ENCODE results near the gene CATSPER1. TPM values are rescaled to one million over a fixed set of nuclear protein-coding genes. Genes with fewer than 3 reads are reported as not detected.

Gene CATSPER1
- total RNA-seq, 4 donors from 2014 or later, result 0.12 TPM; not detected in 3

DNA sequence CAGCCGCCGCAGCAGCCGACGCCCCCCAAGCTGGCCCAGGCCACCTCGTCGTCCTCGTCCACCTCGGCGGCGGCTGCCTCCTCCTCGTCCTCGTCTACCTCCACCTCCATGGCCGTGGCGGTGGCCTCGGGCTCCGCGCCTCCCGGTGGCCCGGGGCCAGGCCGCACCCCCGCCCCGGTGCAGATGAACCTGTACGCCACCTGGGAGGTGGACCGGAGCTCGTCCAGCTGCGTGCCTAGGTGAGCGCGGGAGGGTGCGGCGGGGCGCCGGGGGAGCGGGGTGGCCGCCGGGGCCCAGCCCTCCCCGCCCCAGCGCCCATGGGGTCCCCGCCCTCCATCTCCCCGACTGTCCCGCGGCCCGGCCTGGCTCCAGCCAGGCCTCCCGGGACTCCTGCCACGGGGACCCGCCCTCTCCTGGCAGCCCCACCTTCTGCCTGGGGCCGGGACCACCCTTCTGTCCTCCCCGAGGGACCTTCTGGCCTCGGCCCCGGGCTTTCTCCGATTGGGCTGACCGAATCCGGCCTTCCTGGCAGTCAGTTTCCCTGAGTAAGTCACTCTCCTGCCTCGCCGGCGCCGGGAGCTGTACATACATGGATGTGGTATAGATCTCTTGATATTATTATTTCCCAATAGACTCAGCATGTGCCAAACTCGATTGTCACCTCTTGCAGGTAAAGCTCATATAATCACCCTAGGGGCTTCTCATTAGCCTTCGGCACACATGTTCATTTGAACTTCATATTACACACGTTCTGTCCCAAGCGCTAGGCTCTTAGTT is 44.5 kb upstream of the CATSPER1 start:
- Histone ChIP-seq H3K4me3 (peak overlapping the region; percentile 69 to 99), H3K4me1 (peaks cover 3 to 45% (median 18%) of the 10 kb centered on the region in 3 donors), H3K27me3 (no peaks in the 10 kb centered on the region), H3K36me3 (peaks cover 0 to 47% of the 10 kb centered on the region in 2 donors), H3K9me3 (no peaks in the 10 kb centered on the region), H3K27ac (peak overlapping the region; percentile 57 to 95 (median 90))
- TF ChIP-seq POLR2A (IDR thresholded peaks at IDR 0.05) (no peak), POLR2AphosphoS5 (IDR thresholded peaks at IDR 0.05) (peak; percentile 8), EP300 (IDR thresholded peaks at IDR 0.05) (no peak)
- TF ChIP-seq, protein P1, sequence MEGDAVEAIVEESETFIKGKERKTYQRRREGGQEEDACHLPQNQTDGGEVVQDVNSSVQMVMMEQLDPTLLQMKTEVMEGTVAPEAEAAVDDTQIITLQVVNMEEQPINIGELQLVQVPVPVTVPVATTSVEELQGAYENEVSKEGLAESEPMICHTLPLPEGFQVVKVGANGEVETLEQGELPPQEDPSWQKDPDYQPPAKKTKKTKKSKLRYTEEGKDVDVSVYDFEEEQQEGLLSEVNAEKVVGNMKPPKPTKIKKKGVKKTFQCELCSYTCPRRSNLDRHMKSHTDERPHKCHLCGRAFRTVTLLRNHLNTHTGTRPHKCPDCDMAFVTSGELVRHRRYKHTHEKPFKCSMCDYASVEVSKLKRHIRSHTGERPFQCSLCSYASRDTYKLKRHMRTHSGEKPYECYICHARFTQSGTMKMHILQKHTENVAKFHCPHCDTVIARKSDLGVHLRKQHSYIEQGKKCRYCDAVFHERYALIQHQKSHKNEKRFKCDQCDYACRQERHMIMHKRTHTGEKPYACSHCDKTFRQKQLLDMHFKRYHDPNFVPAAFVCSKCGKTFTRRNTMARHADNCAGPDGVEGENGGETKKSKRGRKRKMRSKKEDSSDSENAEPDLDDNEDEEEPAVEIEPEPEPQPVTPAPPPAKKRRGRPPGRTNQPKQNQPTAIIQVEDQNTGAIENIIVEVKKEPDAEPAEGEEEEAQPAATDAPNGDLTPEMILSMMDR (IDR thresholded peaks at IDR 0.05), result no peak
- peak; percentile 16 for ATAC-seq
- 0 to 4% methylated on average over 5 to 6 of the region's 60 CpGs for WGBS, 2 donors (ENCODE audit: low coverage in 1 of 2)

- Histone ChIP-seq H3K4me1 (peaks cover 3 to 45% (median 18%) of the 10 kb centered on the region in 3 donors), H3K4me3 (peak within 1 kb of the TSS; percentile 78 to 99), H3K9me3 (no peaks in the 10 kb centered on the region), H3K27ac (peak within 1 kb of the TSS; percentile 85 to 95 (median 90)), H3K36me3 (peaks cover 0 to 51% of the 10 kb centered on the region in 2 donors), H3K27me3 (no peaks in the 10 kb centered on the region)
- ATAC-seq, result peak; percentile 90
- peak; percentile 29 for TF ChIP-seq POLR2AphosphoS5 (IDR thresholded peaks at IDR 0.05)
- peak; percentile 34 to 58 for TF ChIP-seq POLR2A (IDR thresholded peaks at IDR 0.05)
- TF ChIP-seq, protein P1 (IDR thresholded peaks at IDR 0.05), result peak in 2 of 4 experiments; percentile 51 to 52
- no peak for TF ChIP-seq EP300 (IDR thresholded peaks at IDR 0.05)
- WGBS, 2 donors (ENCODE audit: low coverage in 1 of 2), result 0 to 5% methylated on average over 6 to 11 of the region's 120 CpGs
Measured at GRCh38 chr11:66069715-66070603, 43.7 kb upstream of the CATSPER1 start, which contains the start of gene PACS1. TSS of gene PACS1 (plus strand) at chr11:66070272. CDS start at chr11:66070487, 215 bp downstream.

- Histone ChIP-seq H3K27me3 (no peaks in the 10 kb centered on the region), H3K36me3 (peaks cover 0 to 51% of the 10 kb centered on the region in 2 donors), H3K9me3 (no peaks in the 10 kb centered on the region), H3K4me1 (peaks cover 3 to 45% (median 18%) of the 10 kb centered on the region in 3 donors), H3K27ac (peak overlapping the region; percentile 85 to 95 (median 90)), H3K4me3 (peak overlapping the region; percentile 78 to 99)
- 12% methylated on average over 5 of the region's 14 CpGs; no CpG with 5 or more reads in 1 of the 2 donors for WGBS, 2 donors (ENCODE audit: low coverage in 1 of 2)
- TF ChIP-seq POLR2AphosphoS5 (IDR thresholded peaks at IDR 0.05) (peak; percentile 30), EP300 (IDR thresholded peaks at IDR 0.05) (no peak), POLR2A (IDR thresholded peaks at IDR 0.05) (no peak)
- TF ChIP-seq, protein P1 (IDR thresholded peaks at IDR 0.05), result no peak
- ATAC-seq, result peak; percentile 16
Measured at GRCh38 chr11:66068923-66069714, 42.8 kb upstream of the CATSPER1 start.

GRCh38 chr11:66068154-66068821 is 42.0 kb upstream of the CATSPER1 start:
- H3K4me1 ChIP-seq, result peaks cover 3 to 45% (median 18%) of the 10 kb centered on the region in 3 donors
- TF ChIP-seq POLR2AphosphoS5 (IDR thresholded peaks at IDR 0.05), result no peak
- no peak for TF ChIP-seq POLR2A (IDR thresholded peaks at IDR 0.05)
- no peak for TF ChIP-seq EP300 (IDR thresholded peaks at IDR 0.05)
- TF ChIP-seq, protein P1 (IDR thresholded peaks at IDR 0.05), result peak; percentile 76 to 93 (median 86)
- ATAC-seq, result peak; percentile 27
- 27 to 43% methylated on average over 2 to 3 of the region's 17 CpGs for WGBS, 2 donors (ENCODE audit: low coverage in 1 of 2)
- H3K27me3 ChIP-seq, result no peaks in the 10 kb centered on the region
- no peak overlapping the region for H3K4me3 ChIP-seq
- peak overlapping the region; percentile 85 to 95 (median 90) for H3K27ac ChIP-seq
- peaks cover 4 to 54% of the 10 kb centered on the region in 2 donors for H3K36me3 ChIP-seq
- H3K9me3 ChIP-seq, result no peaks in the 10 kb centered on the region

Data from gastroesophageal sphincter (tissue), 4 donors.